ENCODE data around the gene NR1H4.

- TF ChIP-seq, protein P1, sequence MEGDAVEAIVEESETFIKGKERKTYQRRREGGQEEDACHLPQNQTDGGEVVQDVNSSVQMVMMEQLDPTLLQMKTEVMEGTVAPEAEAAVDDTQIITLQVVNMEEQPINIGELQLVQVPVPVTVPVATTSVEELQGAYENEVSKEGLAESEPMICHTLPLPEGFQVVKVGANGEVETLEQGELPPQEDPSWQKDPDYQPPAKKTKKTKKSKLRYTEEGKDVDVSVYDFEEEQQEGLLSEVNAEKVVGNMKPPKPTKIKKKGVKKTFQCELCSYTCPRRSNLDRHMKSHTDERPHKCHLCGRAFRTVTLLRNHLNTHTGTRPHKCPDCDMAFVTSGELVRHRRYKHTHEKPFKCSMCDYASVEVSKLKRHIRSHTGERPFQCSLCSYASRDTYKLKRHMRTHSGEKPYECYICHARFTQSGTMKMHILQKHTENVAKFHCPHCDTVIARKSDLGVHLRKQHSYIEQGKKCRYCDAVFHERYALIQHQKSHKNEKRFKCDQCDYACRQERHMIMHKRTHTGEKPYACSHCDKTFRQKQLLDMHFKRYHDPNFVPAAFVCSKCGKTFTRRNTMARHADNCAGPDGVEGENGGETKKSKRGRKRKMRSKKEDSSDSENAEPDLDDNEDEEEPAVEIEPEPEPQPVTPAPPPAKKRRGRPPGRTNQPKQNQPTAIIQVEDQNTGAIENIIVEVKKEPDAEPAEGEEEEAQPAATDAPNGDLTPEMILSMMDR (IDR thresholded peaks at IDR 0.05), result no peak
- TF ChIP-seq ZFX (IDR thresholded peaks at IDR 0.05; ENCODE audit: borderline replicate concordance), result no peak
These were observed 19.8 kb downstream of the NR1H4 start for GRCh38 chr12:100493396-100494012.
